ENCODE data around the gene TEX44.

Gene TEX44

GRCh38 chr2:231605607-231606091, 13.0 kb downstream of the TEX44 start:
- peak; percentile 63 for DNase-seq

- DNase-seq: no peak
Measured at GRCh38 chr2:231606941-231607340, 14.3 kb downstream of the TEX44 start.

- DNase-seq: peak; percentile 15
Measured at GRCh38 chr2:231611273-231612108, 18.8 kb downstream of the TEX44 start.

- no peak for DNase-seq
Measured at GRCh38 chr2:231612109-231612455, 19.4 kb downstream of the TEX44 start.

GRCh38 chr2:231612456-231613330, 20.0 kb downstream of the TEX44 start:
- DNase-seq: peak; percentile 42

- DNase-seq: no peak
Measured at GRCh38 chr2:231613331-231613662, 20.6 kb downstream of the TEX44 start.

GRCh38 chr2:231613663-231614558, 21.2 kb downstream of the TEX44 start:
- peak; percentile 10 for DNase-seq

GRCh38 chr2:231614559-231615057, 21.9 kb downstream of the TEX44 start:
- no peak for DNase-seq

GRCh38 chr2:231615058-231615671, 22.5 kb downstream of the TEX44 start:
- DNase-seq: no peak

- DNase-seq: no peak
Measured at GRCh38 chr2:231616296-231616695, 23.6 kb downstream of the TEX44 start.

- DNase-seq: no peak
Measured at GRCh38 chr2:231617059-231617926, 24.6 kb downstream of the TEX44 start.

- no peak for DNase-seq
Measured at GRCh38 chr2:231621051-231621879, 28.6 kb downstream of the TEX44 start.

- DNase-seq: no peak
Measured at GRCh38 chr2:231622963-231623362, 30.3 kb downstream of the TEX44 start.

GRCh38 chr2:231626449-231626848, 33.8 kb downstream of the TEX44 start:
- no peak for DNase-seq

GRCh38 chr2:231627384-231628120, 34.9 kb downstream of the TEX44 start:
- DNase-seq: no peak

- no peak for DNase-seq
Measured at GRCh38 chr2:231632559-231633142, 40.0 kb downstream of the TEX44 start.

GRCh38 chr2:231633241-231633976, 40.7 kb downstream of the TEX44 start:
- no peak for DNase-seq

GRCh38 chr2:231634412-231634811, 41.7 kb downstream of the TEX44 start:
- DNase-seq: no peak

Data from NCI-H1436 treated with DMSO at 0.1 percent for 48 hours (cell line).